GM10266 (cell line): ENCODE data around the gene KCNQ1.
A peak's percentile ranks its signal among the peaks of the same experiment; 100 is the strongest.

Experiments
- DNase-seq: peaks from one replicate; pipeline ENCODE4 v3.0.0; 2012; ENCODE audit errors: extremely low spot score
- TF ChIP-seq, protein P1 (sequence below): IDR thresholded peaks from 2 replicates; pipeline ENCODE4 v1.5.1; 2012; ENCODE audit warnings: mild to moderate bottlenecking, low read depth; ENCODE audit not compliant: control insufficient read depth, insufficient read depth; ENCODE audit errors: missing control alignments

Gene KCNQ1

DNA sequence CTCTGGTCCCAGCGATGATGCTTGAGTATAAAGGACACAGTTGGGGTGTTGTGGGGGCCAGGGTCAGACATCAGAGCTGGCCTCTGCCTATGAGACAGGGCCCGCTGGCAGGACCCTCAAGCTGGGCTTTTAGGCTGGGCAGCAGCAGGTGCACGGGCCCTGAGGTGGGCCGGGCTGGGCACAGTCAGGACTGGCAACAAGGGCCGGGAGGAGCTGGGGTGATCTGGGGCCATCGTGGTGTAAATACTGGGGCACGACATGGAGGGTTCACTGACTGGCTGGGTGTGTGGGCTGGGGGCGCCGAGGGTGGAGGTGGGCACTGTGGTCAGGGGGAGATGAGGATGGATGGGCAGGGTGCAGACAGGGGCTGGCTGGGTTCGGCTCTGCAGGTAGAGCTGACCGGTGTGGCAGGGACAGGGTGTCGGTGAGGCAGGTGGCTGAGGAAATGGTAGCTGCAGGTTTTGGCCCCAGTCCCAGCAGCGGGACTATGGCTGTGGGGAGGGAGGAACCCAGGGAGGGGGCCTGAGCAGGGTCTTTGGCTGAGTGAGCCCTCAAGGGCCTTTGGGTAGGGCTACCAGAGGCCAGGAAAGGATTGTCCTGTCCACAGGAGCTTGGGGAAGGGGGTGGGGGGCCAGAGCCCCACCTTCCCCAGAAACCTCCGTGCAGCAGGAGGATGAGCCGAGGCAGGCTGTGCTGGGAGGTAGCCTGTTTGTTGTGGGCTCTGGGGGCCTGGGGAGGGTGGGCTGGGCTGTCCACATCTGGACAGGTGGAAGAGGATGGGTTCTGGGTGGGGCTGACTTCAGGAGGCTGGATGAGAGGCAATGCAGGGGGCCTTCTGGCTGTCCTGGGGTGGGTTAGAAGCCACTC is 81.4 kb downstream of the KCNQ1 start:
- no peak for DNase-seq

DNA sequence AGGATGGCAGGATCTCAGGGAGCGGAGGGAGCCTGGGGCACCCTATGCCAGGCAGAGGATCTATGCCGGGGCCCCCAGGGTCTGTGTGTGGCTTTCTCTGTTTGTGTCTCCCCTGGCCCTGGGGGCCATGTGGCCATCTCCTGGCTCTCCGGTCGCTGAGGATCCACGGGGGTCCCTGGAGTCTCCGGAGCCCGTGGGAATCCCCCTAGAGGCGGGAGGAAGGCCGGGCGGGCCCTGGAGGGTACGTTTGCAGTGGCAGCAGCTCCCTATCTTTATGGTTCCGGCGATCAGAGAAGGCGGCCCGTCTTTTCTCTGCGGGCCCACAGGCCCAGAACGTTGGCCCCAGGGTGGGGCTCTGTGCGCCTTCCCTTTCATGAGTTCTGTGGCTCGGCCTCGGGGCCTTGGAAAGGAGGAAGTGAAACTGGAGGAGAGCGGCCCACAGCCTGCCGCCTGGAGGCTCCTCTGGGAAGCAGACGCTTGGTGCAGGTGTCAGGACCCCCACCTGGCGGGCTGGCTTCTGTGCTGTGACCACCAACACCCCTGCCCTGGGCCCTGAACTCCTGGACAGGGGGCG is 82.1 kb downstream of the KCNQ1 start:
- TF ChIP-seq, protein P1, sequence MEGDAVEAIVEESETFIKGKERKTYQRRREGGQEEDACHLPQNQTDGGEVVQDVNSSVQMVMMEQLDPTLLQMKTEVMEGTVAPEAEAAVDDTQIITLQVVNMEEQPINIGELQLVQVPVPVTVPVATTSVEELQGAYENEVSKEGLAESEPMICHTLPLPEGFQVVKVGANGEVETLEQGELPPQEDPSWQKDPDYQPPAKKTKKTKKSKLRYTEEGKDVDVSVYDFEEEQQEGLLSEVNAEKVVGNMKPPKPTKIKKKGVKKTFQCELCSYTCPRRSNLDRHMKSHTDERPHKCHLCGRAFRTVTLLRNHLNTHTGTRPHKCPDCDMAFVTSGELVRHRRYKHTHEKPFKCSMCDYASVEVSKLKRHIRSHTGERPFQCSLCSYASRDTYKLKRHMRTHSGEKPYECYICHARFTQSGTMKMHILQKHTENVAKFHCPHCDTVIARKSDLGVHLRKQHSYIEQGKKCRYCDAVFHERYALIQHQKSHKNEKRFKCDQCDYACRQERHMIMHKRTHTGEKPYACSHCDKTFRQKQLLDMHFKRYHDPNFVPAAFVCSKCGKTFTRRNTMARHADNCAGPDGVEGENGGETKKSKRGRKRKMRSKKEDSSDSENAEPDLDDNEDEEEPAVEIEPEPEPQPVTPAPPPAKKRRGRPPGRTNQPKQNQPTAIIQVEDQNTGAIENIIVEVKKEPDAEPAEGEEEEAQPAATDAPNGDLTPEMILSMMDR: peak; percentile 24
- DNase-seq: peak; percentile 72

More for the DNA sequence above, 81.4 kb downstream of the KCNQ1 start:
- TF ChIP-seq, protein P1: no peak

DNA sequence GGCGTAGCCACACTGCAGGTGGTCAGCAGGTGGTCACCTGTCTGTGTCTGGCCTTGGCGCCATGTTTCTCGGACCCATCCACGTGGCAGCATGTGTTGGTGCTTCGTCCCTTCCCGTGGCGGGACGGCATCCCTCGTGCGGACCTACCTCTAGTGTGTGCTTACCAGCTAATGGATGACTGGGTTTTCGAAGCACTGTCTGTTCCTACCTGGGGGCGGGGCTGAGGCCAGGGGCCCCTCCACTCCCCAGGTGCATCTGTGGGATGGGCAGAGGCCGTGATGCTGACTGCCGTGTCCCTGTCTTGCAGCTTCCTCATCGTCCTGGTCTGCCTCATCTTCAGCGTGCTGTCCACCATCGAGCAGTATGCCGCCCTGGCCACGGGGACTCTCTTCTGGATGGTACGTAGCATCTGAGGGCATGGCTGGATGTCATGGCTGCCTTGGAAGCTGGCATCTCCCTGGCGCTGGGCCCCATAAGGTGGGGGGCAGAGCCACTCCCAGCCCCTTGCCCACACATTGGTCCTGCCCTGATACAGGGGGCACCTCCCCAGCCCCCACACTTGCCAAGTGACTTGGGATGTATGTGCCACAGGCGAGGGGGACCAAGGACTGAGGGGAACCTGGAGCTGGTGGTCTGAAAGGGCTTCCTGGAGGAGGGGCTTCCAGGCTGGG is 82.9 kb downstream of the KCNQ1 start:
- TF ChIP-seq, protein P1: no peak
- no peak for DNase-seq

DNA sequence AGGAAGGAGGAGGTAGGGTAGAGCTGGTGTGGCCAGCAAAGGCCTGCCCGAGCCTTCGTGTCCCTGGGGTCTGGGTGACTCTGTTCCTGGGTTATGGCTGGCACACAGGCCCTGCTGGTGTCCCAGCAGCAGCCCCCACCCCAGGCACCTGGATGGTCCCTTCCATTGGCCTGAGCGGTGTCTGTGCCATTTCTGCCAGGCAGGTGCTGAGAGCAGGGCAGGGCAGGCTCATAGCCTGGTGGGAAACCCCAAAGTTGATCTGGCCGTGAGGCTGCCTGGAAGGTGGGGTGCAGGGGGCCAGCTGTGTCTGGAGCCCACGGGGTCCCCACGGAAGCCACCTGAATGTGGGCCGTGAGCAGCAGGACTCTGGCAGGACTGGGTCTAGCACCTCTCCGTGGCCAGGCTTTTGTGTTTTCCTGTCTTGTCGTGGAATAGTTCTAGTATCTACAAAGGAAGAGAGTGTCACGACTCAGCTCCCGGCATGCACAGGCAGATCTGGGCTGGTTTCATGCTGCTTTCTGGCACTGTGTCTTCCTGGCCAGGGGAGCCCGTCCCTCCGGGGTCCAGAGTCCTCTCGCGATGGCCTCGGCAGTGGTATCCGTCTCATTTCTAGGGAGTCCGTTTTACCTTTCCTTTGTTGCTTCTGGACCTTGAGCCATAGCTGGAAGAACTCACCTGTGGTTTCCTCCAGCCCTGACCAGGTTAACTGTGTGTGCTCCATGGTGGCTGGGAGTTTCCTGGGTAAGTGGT is 83.7 kb downstream of the KCNQ1 start:
- no peak for DNase-seq
- TF ChIP-seq, protein P1: no peak

- TF ChIP-seq, protein P1: no peak
- DNase-seq: no peak
Measured at GRCh38 chr11:2529173-2529572, 84.4 kb downstream of the KCNQ1 start.

- TF ChIP-seq, protein P1: no peak
Measured at GRCh38 chr11:2529636-2530035, 84.8 kb downstream of the KCNQ1 start.

More at GRCh38 chr11:2529636-2530035, 84.8 kb downstream of the KCNQ1 start:
- DNase-seq: no peak
